Fibroblast of lung (primary cell): ENCODE results near the gene LPCAT3. TPM values are rescaled to one million over a fixed set of nuclear protein-coding genes. Genes with fewer than 3 reads are reported as not detected.

Experiments
- DNase-seq, 2 donors: peaks; one replicate each; pipeline versions ENCODE4 v3.0.0 to v3.0.0-alpha.2; 2010; ENCODE audit warnings: low read depth in 2 of 2
- H2AFZ ChIP-seq: 2 replicates; pipeline ENCODE4 v1.5.1; 2012; ENCODE audit warnings: low read length, control low read depth, inconsistent platforms
- H3K27ac ChIP-seq: 2 replicates; pipeline ENCODE4 v1.5.1; 2011; ENCODE audit warnings: low read length, control low read depth; ENCODE audit not compliant: insufficient read depth
- H3K27me3 ChIP-seq: 2 replicates; pipeline ENCODE4 v1.5.1; 2011; ENCODE audit warnings: mild to moderate bottlenecking, low read length; ENCODE audit not compliant: control insufficient read depth, insufficient read depth
- H3K36me3 ChIP-seq: 2 replicates; pipeline ENCODE4 v1.5.1; 2011; ENCODE audit warnings: low read length; ENCODE audit not compliant: control insufficient read depth, insufficient read depth
- H3K4me1 ChIP-seq: 2 replicates; pipeline ENCODE4 v1.5.1; 2011; ENCODE audit warnings: low read length; ENCODE audit not compliant: control insufficient read depth, insufficient read depth; ENCODE audit errors: extremely low read depth
- H3K4me2 ChIP-seq: 2 replicates; pipeline ENCODE4 v1.5.1; 2011; ENCODE audit warnings: low read length, control low read depth; ENCODE audit not compliant: insufficient read depth; ENCODE audit errors: extremely low read depth
- H3K4me3 ChIP-seq, 4 experiments: fragments of 200-600 bp in 1 of 4; sonication (generic) in 1 of 4; replicated peaks in 1 of 4; 2 replicates each; pipeline ENCODE4 v1.5.1; 2011 to 2016; ENCODE audit warnings: low read length in 4 of 4, low read depth in 3 of 4, mild to moderate bottlenecking in 3 of 4, control low read depth in 2 of 4, inconsistent platforms in 1 of 4, mixed read lengths in 1 of 4; ENCODE audit not compliant: insufficient read depth in 1 of 4; ENCODE audit errors: control extremely low read depth in 1 of 4
- H3K79me2 ChIP-seq: 2 replicates; pipeline ENCODE4 v1.5.1; 2012; ENCODE audit warnings: mild to moderate bottlenecking, low read length, inconsistent platforms; ENCODE audit not compliant: control insufficient read depth, insufficient read depth
- H3K9ac ChIP-seq: 2 replicates; pipeline ENCODE4 v1.5.1; 2011; ENCODE audit warnings: mild to moderate bottlenecking, low read length, control low read depth; ENCODE audit not compliant: insufficient read depth
- H3K9me3 ChIP-seq: 2 replicates; pipeline ENCODE4 v1.5.1; 2012; ENCODE audit warnings: low read depth, low read length; ENCODE audit not compliant: control insufficient read depth, insufficient read depth
- H4K20me1 ChIP-seq: 2 replicates; pipeline ENCODE4 v1.5.1; 2011; ENCODE audit warnings: low read length; ENCODE audit not compliant: control insufficient read depth, insufficient read depth; ENCODE audit errors: extremely low read depth
- CTCF ChIP-seq, 2 donors: IDR thresholded peaks in 1 of 2; conservative IDR thresholded peaks in 1 of 2; 1 replicate in 1 of 2; 2 replicates in 1 of 2; pipeline ENCODE4 v1.5.1; 2011 to 2012; ENCODE audit warnings: low read length in 2 of 2, control low read depth in 1 of 2, inconsistent platforms in 1 of 2, low read depth in 1 of 2, mild to moderate bottlenecking in 1 of 2
- EZH2 ChIP-seq: IDR thresholded peaks from 2 replicates; pipeline ENCODE4 v1.5.1; 2012; ENCODE audit warnings: low read length, control low read depth, mild to moderate bottlenecking; ENCODE audit errors: missing control alignments
- polyA plus RNA-seq, 2 donors: library from polyadenylated mRNA; depleted of rRNA in 1 of 2; stranded (reverse) in 1 of 2; unstranded in 1 of 2; fragments of >200 nt; gene quantifications; 2 replicates each; pipeline ENCODE4 v1.2.1, GENCODE V29; 2011 to 2012; ENCODE audit warnings: missing spikeins in 1 of 2
- total RNA-seq: library from RNA; depleted of rRNA; stranded (reverse); fragments of >200 nt; gene quantifications from 2 replicates; pipeline ENCODE4 v1.2.1, GENCODE V29; 2014

The LPCAT3 gene
- total and polyA plus RNA-seq, 2 donors (not counting 1 experiment from before 2014, with no cell fraction given) = 11.4 to 54.0 TPM

- H3K9ac ChIP-seq = no peak overlapping the region
- H3K79me2 ChIP-seq = no peaks in the 10 kb centered on the region
- no peaks in the 10 kb centered on the region for H3K27me3 ChIP-seq
- H3K4me1 ChIP-seq = peaks cover 3% of the 10 kb centered on the region
- TF ChIP-seq CTCF (conservative IDR thresholded peaks at IDR 0.05 in 1 of 2, IDR thresholded peaks at IDR 0.05 in 1 of 2; ENCODE audit: low read depth in 1 of 2, low read length in 2 of 2) = no peak
- no peak for TF ChIP-seq EZH2
- no peak overlapping the region for H3K27ac ChIP-seq
- H3K36me3 ChIP-seq = no peaks in the 10 kb centered on the region
- H4K20me1 ChIP-seq = no peaks in the 10 kb centered on the region
- H3K9me3 ChIP-seq = no peaks in the 10 kb centered on the region
- no peak for DNase-seq
- peak overlapping the region; percentile 55 to 90 (median 74) for H3K4me3 ChIP-seq
- H3K4me2 ChIP-seq = peak overlapping the region; percentile 84
- H2AFZ ChIP-seq = no peak overlapping the region
These were observed 1.2 kb downstream of the LPCAT3 start for GRCh38 chr12:7016958-7017571.

- Histone ChIP-seq H3K9ac (no peak overlapping the region), H3K79me2 (no peaks in the 10 kb centered on the region), H3K4me1 (peaks cover 3% of the 10 kb centered on the region), H3K36me3 (no peaks in the 10 kb centered on the region), H3K9me3 (no peaks in the 10 kb centered on the region), H3K4me2 (no peak overlapping the region), H4K20me1 (no peaks in the 10 kb centered on the region), H3K27ac (no peak overlapping the region), H3K27me3 (no peaks in the 10 kb centered on the region), H2AFZ (no peak overlapping the region), H3K4me3 (no peak overlapping the region)
- TF ChIP-seq CTCF (conservative IDR thresholded peaks at IDR 0.05 in 1 of 2, IDR thresholded peaks at IDR 0.05 in 1 of 2; ENCODE audit: low read depth in 1 of 2, low read length in 2 of 2) (no peak), EZH2 (no peak)
- no peak for DNase-seq
These were observed 2.5 kb downstream of the LPCAT3 start for GRCh38 chr12:7015555-7016370.

- no peak for DNase-seq
- H3K4me2 ChIP-seq = no peak overlapping the region
- no peaks in the 10 kb centered on the region for H3K79me2 ChIP-seq
- TF ChIP-seq EZH2 = no peak
- no peaks in the 10 kb centered on the region for H4K20me1 ChIP-seq
- H3K27ac ChIP-seq = no peak overlapping the region
- H3K27me3 ChIP-seq = no peaks in the 10 kb centered on the region
- H3K4me3 ChIP-seq = no peak overlapping the region
- H3K9me3 ChIP-seq = no peaks in the 10 kb centered on the region
- H2AFZ ChIP-seq = no peak overlapping the region
- no peaks in the 10 kb centered on the region for H3K36me3 ChIP-seq
- H3K4me1 ChIP-seq = no peaks in the 10 kb centered on the region
- no peak overlapping the region for H3K9ac ChIP-seq
These were observed 5.2 kb downstream of the LPCAT3 start for GRCh38 chr12:7013101-7013500.
